ENCODE data around the gene KCNK15.

KCNK15 gene

GRCh38 chr20:44743080-44743701, 2.5 kb upstream of the KCNK15 start:
- H3K27ac ChIP-seq = no peak overlapping the region
- H3K9me3 ChIP-seq = no peaks in the 10 kb centered on the region
- no peaks in the 10 kb centered on the region for H4K20me1 ChIP-seq
- H3K27me3 ChIP-seq = peaks cover 33% of the 10 kb centered on the region
- peaks cover 6% of the 10 kb centered on the region; the same call in 1 of the 2 replicates for H3K4me1 ChIP-seq
- H3K4me3 ChIP-seq = no peak overlapping the region
- no peak overlapping the region for H3K4me2 ChIP-seq
- H3K9ac ChIP-seq = no peak overlapping the region
- no peaks in the 10 kb centered on the region for H3K36me3 ChIP-seq
- TF ChIP-seq Cebpa-rat (IDR thresholded peaks at IDR 0.05) = no peak

- no peaks in the 10 kb centered on the region for H4K20me1 ChIP-seq
- no peak overlapping the region for H3K27ac ChIP-seq
- peaks cover 6% of the 10 kb centered on the region; the same call in 1 of the 2 replicates for H3K4me1 ChIP-seq
- H3K4me3 ChIP-seq = no peak overlapping the region
- H3K9ac ChIP-seq = no peak overlapping the region
- no peaks in the 10 kb centered on the region for H3K36me3 ChIP-seq
- no peaks in the 10 kb centered on the region for H3K9me3 ChIP-seq
- H3K4me2 ChIP-seq = no peak overlapping the region
- TF ChIP-seq Cebpa-rat (IDR thresholded peaks at IDR 0.05) = no peak
- H3K27me3 ChIP-seq = peaks cover 33% of the 10 kb centered on the region
Observed at GRCh38 chr20:44743916-44744655, 1.6 kb upstream of the KCNK15 start.

- TF ChIP-seq Cebpa-rat (IDR thresholded peaks at IDR 0.05) = no peak
- H3K36me3 ChIP-seq = no peaks in the 10 kb centered on the region
- no peaks in the 10 kb centered on the region for H3K9me3 ChIP-seq
- no peak overlapping the region for H3K27ac ChIP-seq
- peaks cover 33% of the 10 kb centered on the region for H3K27me3 ChIP-seq
- H3K9ac ChIP-seq = no peak overlapping the region
- peaks cover 11% of the 10 kb centered on the region for H3K4me1 ChIP-seq
- H4K20me1 ChIP-seq = no peaks in the 10 kb centered on the region
- no peak overlapping the region for H3K4me2 ChIP-seq
- no peak overlapping the region for H3K4me3 ChIP-seq
Observed at GRCh38 chr20:44745122-44745597, 505 bp upstream of the KCNK15 start.

- Histone ChIP-seq H3K27me3 (peaks cover 33% of the 10 kb centered on the region), H3K36me3 (no peaks in the 10 kb centered on the region), H3K4me2 (no peak overlapping the region), H3K9me3 (no peaks in the 10 kb centered on the region), H3K9ac (no peak overlapping the region), H3K27ac (no peak overlapping the region), H3K4me3 (no peak overlapping the region), H3K4me1 (peaks cover 25% of the 10 kb centered on the region), H4K20me1 (no peaks in the 10 kb centered on the region)
- TF ChIP-seq Cebpa-rat (IDR thresholded peaks at IDR 0.05) = no peak
Observed at GRCh38 chr20:44746367-44747165, 901 bp downstream of the KCNK15 start.

- H3K27ac ChIP-seq = no peak overlapping the region
- no peak for TF ChIP-seq Cebpa-rat (IDR thresholded peaks at IDR 0.05)
- no peak overlapping the region for H3K9ac ChIP-seq
- H3K27me3 ChIP-seq = peaks cover 33% of the 10 kb centered on the region
- no peaks in the 10 kb centered on the region for H3K36me3 ChIP-seq
- H3K9me3 ChIP-seq = no peaks in the 10 kb centered on the region
- H4K20me1 ChIP-seq = no peaks in the 10 kb centered on the region
- no peak overlapping the region for H3K4me3 ChIP-seq
- H3K4me2 ChIP-seq = no peak overlapping the region
- H3K4me1 ChIP-seq = peaks cover 33% of the 10 kb centered on the region
Observed at GRCh38 chr20:44747166-44748004, 1.7 kb downstream of the KCNK15 start.

GRCh38 chr20:44748005-44748370, 2.3 kb downstream of the KCNK15 start:
- H3K27me3 ChIP-seq = peaks cover 33% of the 10 kb centered on the region
- no peak overlapping the region for H3K27ac ChIP-seq
- H4K20me1 ChIP-seq = no peaks in the 10 kb centered on the region
- H3K9me3 ChIP-seq = no peaks in the 10 kb centered on the region
- H3K36me3 ChIP-seq = no peaks in the 10 kb centered on the region
- no peak overlapping the region for H3K4me3 ChIP-seq
- peaks cover 39% of the 10 kb centered on the region for H3K4me1 ChIP-seq
- no peak overlapping the region for H3K9ac ChIP-seq
- no peak for TF ChIP-seq Cebpa-rat (IDR thresholded peaks at IDR 0.05)
- H3K4me2 ChIP-seq = no peak overlapping the region

- H3K4me2 ChIP-seq = peak overlapping the region; percentile 72
- H3K4me1 ChIP-seq = peaks cover 40% of the 10 kb centered on the region
- peaks cover 15% of the 10 kb centered on the region for H3K27me3 ChIP-seq
- H4K20me1 ChIP-seq = no peaks in the 10 kb centered on the region
- 0 out of 2 replicates have a peak overlapping the region, but pooled peaks have one; percentile 2 for H3K27ac ChIP-seq
- TF ChIP-seq Cebpa-rat (IDR thresholded peaks at IDR 0.05) = no peak
- H3K9ac ChIP-seq = no peak overlapping the region
- H3K4me3 ChIP-seq = no peak overlapping the region
- H3K9me3 ChIP-seq = no peaks in the 10 kb centered on the region
- H3K36me3 ChIP-seq = no peaks in the 10 kb centered on the region
Observed at GRCh38 chr20:44750081-44750805, 4.6 kb downstream of the KCNK15 start.

- TF ChIP-seq Cebpa-rat (IDR thresholded peaks at IDR 0.05) = no peak
- no peak overlapping the region for H3K27ac ChIP-seq
- H3K4me2 ChIP-seq = peak overlapping the region; percentile 72
- no peaks in the 10 kb centered on the region for H3K9me3 ChIP-seq
- H4K20me1 ChIP-seq = no peaks in the 10 kb centered on the region
- H3K9ac ChIP-seq = no peak overlapping the region
- H3K27me3 ChIP-seq = no peaks in the 10 kb centered on the region
- H3K36me3 ChIP-seq = no peaks in the 10 kb centered on the region
- H3K4me1 ChIP-seq = peaks cover 34% of the 10 kb centered on the region
- H3K4me3 ChIP-seq = no peak overlapping the region
Observed at GRCh38 chr20:44752099-44752931, 6.7 kb downstream of the KCNK15 start.
